Skeletal muscle cell (primary cell): ENCODE measurements around the gene AAK1.
A peak's percentile ranks its signal among the peaks of the same experiment; 100 is the strongest.
"Not testable (repeated sequence)": the region's sequence is repeated elsewhere in the genome, so short reads cannot be mapped to it uniquely, and the experiment has no call there.

Experiments used
- DNase-seq: peaks from one replicate; pipeline ENCODE4 v3.0.0-alpha.2; 2010; ENCODE audit warnings: low read depth
- H3K4me3 ChIP-seq: 2 replicates; pipeline ENCODE4 v1.5.1; 2011; ENCODE audit warnings: low read depth, mild to moderate bottlenecking, control low read depth, low read length, moderate library complexity

AAK1 gene

GRCh38 chr2:69438580-69438979, 205.0 kb downstream of the AAK1 start:
- no peak overlapping the region for H3K4me3 ChIP-seq
- no peak for DNase-seq

- no peak for DNase-seq
- H3K4me3 ChIP-seq, result peak overlapping the region; percentile 77
Observed at GRCh38 chr2:69437751-69438154, 205.8 kb downstream of the AAK1 start.

- H3K4me3 ChIP-seq, result peak within 1 kb of the TSS; percentile 77
- peak; percentile 91 for DNase-seq
Observed at GRCh38 chr2:69436938-69437750, 206.4 kb downstream of the AAK1 start, which contains the start of gene NFU1. TSS of gene NFU1 (minus strand) at chr2:69437435. CDS start at chr2:69437422, 13 bp downstream.

GRCh38 chr2:69436596-69436937, 207.0 kb downstream of the AAK1 start:
- no peak for DNase-seq

GRCh38 chr2:69434753-69435152, 208.8 kb downstream of the AAK1 start:
- H3K4me3 ChIP-seq, result no peak overlapping the region
- no peak for DNase-seq

More at GRCh38 chr2:69436596-69436937, 207.0 kb downstream of the AAK1 start:
- peak overlapping the region; percentile 77 for H3K4me3 ChIP-seq

- no peak overlapping the region for H3K4me3 ChIP-seq
- no peak for DNase-seq
Observed at GRCh38 chr2:69429491-69430183, 213.9 kb downstream of the AAK1 start.

GRCh38 chr2:69428981-69429380, 214.6 kb downstream of the AAK1 start:
- H3K4me3 ChIP-seq, result no peak overlapping the region
- DNase-seq, result no peak

- no peak overlapping the region for H3K4me3 ChIP-seq
- DNase-seq, result no peak
Observed at GRCh38 chr2:69424419-69424818, 219.1 kb downstream of the AAK1 start.

- DNase-seq, result no peak
- no peak overlapping the region for H3K4me3 ChIP-seq
Observed at GRCh38 chr2:69422198-69422597, 221.3 kb downstream of the AAK1 start.

- not testable (repeated sequence) for DNase-seq
Observed at GRCh38 chr2:69419111-69419510, 224.4 kb downstream of the AAK1 start.

GRCh38 chr2:69416147-69416546, 227.4 kb downstream of the AAK1 start:
- no peak overlapping the region for H3K4me3 ChIP-seq
- DNase-seq, result no peak

More at GRCh38 chr2:69419111-69419510, 224.4 kb downstream of the AAK1 start:
- not testable (repeated sequence) for H3K4me3 ChIP-seq
